GM23338 (cell line): ENCODE measurements around the gene CNTNAP4. TPM values are rescaled to one million over a fixed set of nuclear protein-coding genes. Genes with fewer than 3 reads are reported as not detected.
A peak's percentile ranks its signal among the peaks of the same experiment; 100 is the strongest.

Experiments used
- ATAC-seq: fragments of 200-7000 bp; cut with Tn5 transposase; 3 replicates; pipeline ENCODE4 v1.9.1; 2020
- DNase-seq: peaks from one replicate; pipeline ENCODE4 v3.0.0-alpha.2; 2015; ENCODE audit warnings: low spot score
- H2AFZ ChIP-seq: fragments of 200-600 bp; sonication (generic); 2 replicates; pipeline ENCODE4 v1.8.0; 2016; ENCODE audit warnings: antibody characterized with exemption, mild to moderate bottlenecking, moderate library complexity
- H3F3A ChIP-seq: fragments of 200-600 bp; sonication (generic); replicated peaks from 2 replicates; pipeline ENCODE4 v1.8.0; 2017; ENCODE audit warnings: antibody characterized with exemption, mixed run types, low read depth
- H3K27ac ChIP-seq: fragments of 200-600 bp; sonication (generic); 2 replicates; pipeline ENCODE4 v1.6.1; 2016; ENCODE audit warnings: low read depth
- H3K27me3 ChIP-seq: fragments of 200-600 bp; sonication (generic); 2 replicates; pipeline ENCODE4 v1.8.0; 2016; ENCODE audit warnings: mild to moderate bottlenecking, mixed run types, moderate library complexity; ENCODE audit not compliant: insufficient read depth
- H3K36me3 ChIP-seq: fragments of 200-600 bp; sonication (generic); 2 replicates; pipeline ENCODE4 v1.8.0; 2016; ENCODE audit warnings: mild to moderate bottlenecking; ENCODE audit not compliant: insufficient read depth
- H3K4me1 ChIP-seq: fragments of 200-600 bp; sonication (generic); 2 replicates; pipeline ENCODE4 v1.8.0; 2016; ENCODE audit warnings: mild to moderate bottlenecking, moderate library complexity; ENCODE audit not compliant: insufficient read depth
- H3K4me2 ChIP-seq: fragments of 200-600 bp; sonication (generic); 2 replicates; pipeline ENCODE4 v1.7.1; 2017; ENCODE audit warnings: mixed run types
- H3K4me3 ChIP-seq: fragments of 200-600 bp; sonication (generic); 2 replicates; pipeline ENCODE4 v1.6.1; 2016; ENCODE audit warnings: mixed run types
- H3K79me2 ChIP-seq: fragments of 200-600 bp; sonication (generic); replicated peaks from 2 replicates; pipeline ENCODE4 v1.8.0; 2017; ENCODE audit warnings: mild to moderate bottlenecking; ENCODE audit not compliant: insufficient read depth
- H3K9me2 ChIP-seq: fragments of 200-600 bp; sonication (generic); 2 replicates; pipeline ENCODE4 v1.8.0; 2017; ENCODE audit not compliant: insufficient read depth
- H4K20me1 ChIP-seq: fragments of 200-600 bp; sonication (generic); replicated peaks from 2 replicates; pipeline ENCODE4 v1.8.0; 2017; ENCODE audit warnings: mild to moderate bottlenecking; ENCODE audit not compliant: insufficient read depth
- H3K27ac Mint-ChIP-seq: 2 replicates; pipeline ENCODE4 v1.8.0; 2020; ENCODE audit warnings: inconsistent platforms, mild to moderate bottlenecking, moderate library complexity, mixed read lengths
- H3K27me3 Mint-ChIP-seq: 3 replicates; pipeline ENCODE4 v1.8.0; 2022; ENCODE audit warnings: low read depth, mild to moderate bottlenecking, moderate library complexity, mixed read lengths, inconsistent platforms; ENCODE audit not compliant: insufficient read depth, poor library complexity
- H3K36me3 Mint-ChIP-seq: 3 replicates; pipeline ENCODE4 v1.8.0; 2021; ENCODE audit warnings: low read depth, mild to moderate bottlenecking, inconsistent platforms, moderate library complexity, mixed read lengths
- H3K4me1 Mint-ChIP-seq: 3 replicates; pipeline ENCODE4 v1.8.0; 2020; ENCODE audit warnings: mild to moderate bottlenecking, inconsistent platforms, mixed read lengths
- H3K4me3 Mint-ChIP-seq: 3 replicates; pipeline ENCODE4 v1.8.0; 2021; ENCODE audit warnings: moderate library complexity, mild to moderate bottlenecking, inconsistent platforms, mixed read lengths
- H3K9me3 Mint-ChIP-seq: 3 replicates; pipeline ENCODE4 v1.8.0; 2020; ENCODE audit warnings: moderate library complexity, mild to moderate bottlenecking, inconsistent platforms, mixed read lengths
- EZH2 ChIP-seq: fragments of 200-600 bp; sonication (generic); IDR thresholded peaks from one replicate; pipeline ENCODE4 v1.8.0; 2017; ENCODE audit warnings: antibody characterized with exemption, mild to moderate bottlenecking, low read depth; ENCODE audit not compliant: unreplicated experiment
- EZH2phosphoT487 ChIP-seq: fragments of 200-600 bp; sonication (generic); IDR thresholded peaks from one replicate; pipeline ENCODE4 v1.8.1; 2018; ENCODE audit warnings: antibody characterized with exemption; ENCODE audit not compliant: unreplicated experiment
- JUNB ChIP-seq: IDR thresholded peaks from one replicate; pipeline ENCODE4 v1.6.1; 2016; ENCODE audit warnings: antibody characterized with exemption; ENCODE audit not compliant: unreplicated experiment
- NANOG ChIP-seq: IDR thresholded peaks from 2 replicates; pipeline ENCODE4 v1.6.1; 2016; ENCODE audit warnings: antibody characterized with exemption, borderline replicate concordance
- POLR2AphosphoS5 ChIP-seq: IDR thresholded peaks from 2 replicates; pipeline ENCODE4 v1.6.1; 2016; ENCODE audit warnings: antibody characterized with exemption, low read depth
- STAT1 ChIP-seq: IDR thresholded peaks from one replicate; pipeline ENCODE4 v1.6.1; 2016; ENCODE audit warnings: antibody characterized with exemption; ENCODE audit not compliant: unreplicated experiment
- ZNF114 ChIP-seq: fragments of 250-450 bp; sonication (Bioruptor Pico); IDR thresholded peaks from 2 replicates; pipeline ENCODE4 v1.5.0; 2020; ENCODE audit warnings: mild to moderate bottlenecking, moderate library complexity
- ZNF331 ChIP-seq: fragments of 250-450 bp; sonication (Bioruptor Pico); IDR thresholded peaks from 2 replicates; pipeline ENCODE4 v1.5.0; 2020; ENCODE audit warnings: low read depth, mild to moderate bottlenecking, moderate library complexity
- polyA plus RNA-seq: library from polyadenylated mRNA; unstranded; fragments of >200 nt; fragmentation: Nextera tagmentation; extraction: Ambion mirVana; gene quantifications from 2 replicates; pipeline ENCODE4 v1.2.1, GENCODE V29; 2016
- total RNA-seq: library from RNA; depleted of rRNA; stranded (reverse); fragments of >200 nt; shearing (Covaris generic); gene quantifications from 2 replicates; pipeline ENCODE4 v1.2.3, GENCODE V29; 2014
- TF ChIP-seq, protein P1 (sequence below): IDR thresholded peaks from one replicate; pipeline ENCODE4 v1.6.1; 2018; ENCODE audit warnings: antibody characterized with exemption; ENCODE audit not compliant: unreplicated experiment
- TF ChIP-seq, protein P2 (sequence below): fragments of 250-450 bp; sonication (Bioruptor Pico); IDR thresholded peaks from 2 replicates; pipeline ENCODE4 v1.5.0; 2020; ENCODE audit warnings: mild to moderate bottlenecking, moderate library complexity
- TF ChIP-seq, protein P3 (sequence below), 2 experiments: fragments of 200-600 bp in 1 of 2; sonication (generic) in 1 of 2; conservative IDR thresholded peaks; 2 replicates each; pipeline versions ENCODE4 v1.5.1 to v1.6.1; 2016 to 2017; ENCODE audit warnings: antibody characterized with exemption in 2 of 2, low read depth in 2 of 2, mild to moderate bottlenecking in 2 of 2, moderate library complexity in 1 of 2

The CNTNAP4 gene
- total and polyA plus RNA-seq, 2 experiments from 2014 or later, result not detected

DNA sequence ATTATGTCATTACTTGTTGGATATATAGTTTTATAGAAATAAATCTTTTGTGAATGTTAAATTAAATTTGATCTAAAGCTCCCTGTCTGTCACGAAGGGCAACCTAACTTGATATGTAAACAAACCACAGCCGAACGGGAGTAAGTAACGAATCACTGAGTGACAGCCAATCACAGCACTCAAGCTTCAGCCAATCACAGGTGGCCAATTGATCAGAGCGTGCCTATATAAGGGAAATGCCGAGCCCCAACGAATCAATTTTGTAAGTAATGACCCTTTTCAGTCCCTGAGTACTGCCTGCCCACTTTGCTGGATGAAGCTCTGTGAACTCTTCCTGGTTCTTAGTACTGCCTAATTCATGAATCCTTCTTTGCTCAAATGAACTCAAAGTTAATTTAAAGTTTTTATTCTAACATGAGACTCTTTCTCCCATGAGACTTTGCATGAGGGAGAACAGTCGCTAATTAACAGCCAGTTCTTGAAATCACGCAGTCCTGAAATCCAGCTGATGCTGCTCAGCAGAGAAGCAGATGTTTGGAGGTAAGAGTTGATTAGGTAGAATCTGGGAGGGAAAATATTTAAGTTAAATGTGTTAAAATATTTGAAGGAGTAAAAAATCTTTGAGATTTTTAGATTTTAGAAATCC lies 302.2 kb downstream of the CNTNAP4 start:
- TF ChIP-seq NANOG, result no peak
- ATAC-seq (no peak), DNase-seq (peak; percentile 23)
- Histone ChIP-seq H3K27ac (no peak overlapping the region), H3F3A (no peaks in the 10 kb centered on the region), H3K36me3 (no peaks in the 10 kb centered on the region), H3K27me3 (no peaks in the 10 kb centered on the region), H3K9me2 (0 out of 2 replicates have a peak, but pooled peaks cover 3% of the 10 kb centered on the region), H3K4me3 (no peak overlapping the region), H4K20me1 (no peaks in the 10 kb centered on the region), H2AFZ (no peak overlapping the region), H3K4me1 (no peaks in the 10 kb centered on the region), H3K4me2 (no peak overlapping the region), H3K79me2 (no peaks in the 10 kb centered on the region)
- peaks cover 3% of the 10 kb centered on the region for H3K27me3 Mint-ChIP-seq
- no peak overlapping the region for H3K27ac Mint-ChIP-seq
- H3K4me3 Mint-ChIP-seq, result no peak overlapping the region
- H3K9me3 Mint-ChIP-seq, result peaks cover 78% of the 10 kb centered on the region
- no peaks in the 10 kb centered on the region for H3K4me1 Mint-ChIP-seq
- 0 out of 3 replicates have a peak, but pooled peaks cover 8% of the 10 kb centered on the region for H3K36me3 Mint-ChIP-seq

DNA sequence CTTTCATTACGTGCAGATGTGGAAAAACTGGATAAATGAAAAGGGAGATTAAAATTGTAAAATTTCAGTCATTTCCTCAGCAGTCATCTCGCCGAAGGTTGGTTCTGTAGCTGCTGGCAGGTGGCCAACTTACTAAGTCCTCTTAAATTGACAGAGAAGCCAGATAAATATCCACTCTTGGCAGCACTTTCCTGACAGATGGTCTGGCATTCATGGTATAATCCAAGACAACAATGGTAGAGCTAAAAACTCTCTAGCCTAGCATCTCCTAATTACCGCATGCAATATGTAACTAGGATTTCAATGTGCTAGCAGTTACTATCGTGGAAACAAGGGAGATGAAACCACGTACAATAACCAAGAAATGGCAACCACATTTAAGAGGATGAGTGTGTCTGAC lies 306.3 kb downstream of the CNTNAP4 start:
- Histone ChIP-seq H3K27ac (no peak overlapping the region), H4K20me1 (no peaks in the 10 kb centered on the region), H3K9me2 (0 out of 2 replicates have a peak, but pooled peaks cover 3% of the 10 kb centered on the region), H3K4me2 (no peak overlapping the region), H3K4me3 (no peak overlapping the region), H3K79me2 (no peaks in the 10 kb centered on the region), H3K27me3 (no peaks in the 10 kb centered on the region), H3K4me1 (no peaks in the 10 kb centered on the region), H2AFZ (no peak overlapping the region), H3K36me3 (no peaks in the 10 kb centered on the region), H3F3A (no peaks in the 10 kb centered on the region)
- 0 out of 3 replicates have a peak, but pooled peaks cover 5% of the 10 kb centered on the region for H3K36me3 Mint-ChIP-seq
- H3K27ac Mint-ChIP-seq, result no peak overlapping the region
- no peaks in the 10 kb centered on the region for H3K27me3 Mint-ChIP-seq
- ATAC-seq (no peak), DNase-seq (no peak)
- H3K9me3 Mint-ChIP-seq, result peaks cover 71% of the 10 kb centered on the region
- H3K4me3 Mint-ChIP-seq, result no peak overlapping the region
- H3K4me1 Mint-ChIP-seq, result no peaks in the 10 kb centered on the region
- TF ChIP-seq, protein P1, sequence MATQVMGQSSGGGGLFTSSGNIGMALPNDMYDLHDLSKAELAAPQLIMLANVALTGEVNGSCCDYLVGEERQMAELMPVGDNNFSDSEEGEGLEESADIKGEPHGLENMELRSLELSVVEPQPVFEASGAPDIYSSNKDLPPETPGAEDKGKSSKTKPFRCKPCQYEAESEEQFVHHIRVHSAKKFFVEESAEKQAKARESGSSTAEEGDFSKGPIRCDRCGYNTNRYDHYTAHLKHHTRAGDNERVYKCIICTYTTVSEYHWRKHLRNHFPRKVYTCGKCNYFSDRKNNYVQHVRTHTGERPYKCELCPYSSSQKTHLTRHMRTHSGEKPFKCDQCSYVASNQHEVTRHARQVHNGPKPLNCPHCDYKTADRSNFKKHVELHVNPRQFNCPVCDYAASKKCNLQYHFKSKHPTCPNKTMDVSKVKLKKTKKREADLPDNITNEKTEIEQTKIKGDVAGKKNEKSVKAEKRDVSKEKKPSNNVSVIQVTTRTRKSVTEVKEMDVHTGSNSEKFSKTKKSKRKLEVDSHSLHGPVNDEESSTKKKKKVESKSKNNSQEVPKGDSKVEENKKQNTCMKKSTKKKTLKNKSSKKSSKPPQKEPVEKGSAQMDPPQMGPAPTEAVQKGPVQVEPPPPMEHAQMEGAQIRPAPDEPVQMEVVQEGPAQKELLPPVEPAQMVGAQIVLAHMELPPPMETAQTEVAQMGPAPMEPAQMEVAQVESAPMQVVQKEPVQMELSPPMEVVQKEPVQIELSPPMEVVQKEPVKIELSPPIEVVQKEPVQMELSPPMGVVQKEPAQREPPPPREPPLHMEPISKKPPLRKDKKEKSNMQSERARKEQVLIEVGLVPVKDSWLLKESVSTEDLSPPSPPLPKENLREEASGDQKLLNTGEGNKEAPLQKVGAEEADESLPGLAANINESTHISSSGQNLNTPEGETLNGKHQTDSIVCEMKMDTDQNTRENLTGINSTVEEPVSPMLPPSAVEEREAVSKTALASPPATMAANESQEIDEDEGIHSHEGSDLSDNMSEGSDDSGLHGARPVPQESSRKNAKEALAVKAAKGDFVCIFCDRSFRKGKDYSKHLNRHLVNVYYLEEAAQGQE, result no peak
- TF ChIP-seq EZH2phosphoT487, result no peak
- no peak for TF ChIP-seq ZNF331 (CRISPR knock-in tag)
- no peak for TF ChIP-seq JUNB
- no peak for TF ChIP-seq POLR2AphosphoS5
- TF ChIP-seq EZH2, result no peak
- TF ChIP-seq STAT1, result no peak
- TF ChIP-seq, protein P2, sequence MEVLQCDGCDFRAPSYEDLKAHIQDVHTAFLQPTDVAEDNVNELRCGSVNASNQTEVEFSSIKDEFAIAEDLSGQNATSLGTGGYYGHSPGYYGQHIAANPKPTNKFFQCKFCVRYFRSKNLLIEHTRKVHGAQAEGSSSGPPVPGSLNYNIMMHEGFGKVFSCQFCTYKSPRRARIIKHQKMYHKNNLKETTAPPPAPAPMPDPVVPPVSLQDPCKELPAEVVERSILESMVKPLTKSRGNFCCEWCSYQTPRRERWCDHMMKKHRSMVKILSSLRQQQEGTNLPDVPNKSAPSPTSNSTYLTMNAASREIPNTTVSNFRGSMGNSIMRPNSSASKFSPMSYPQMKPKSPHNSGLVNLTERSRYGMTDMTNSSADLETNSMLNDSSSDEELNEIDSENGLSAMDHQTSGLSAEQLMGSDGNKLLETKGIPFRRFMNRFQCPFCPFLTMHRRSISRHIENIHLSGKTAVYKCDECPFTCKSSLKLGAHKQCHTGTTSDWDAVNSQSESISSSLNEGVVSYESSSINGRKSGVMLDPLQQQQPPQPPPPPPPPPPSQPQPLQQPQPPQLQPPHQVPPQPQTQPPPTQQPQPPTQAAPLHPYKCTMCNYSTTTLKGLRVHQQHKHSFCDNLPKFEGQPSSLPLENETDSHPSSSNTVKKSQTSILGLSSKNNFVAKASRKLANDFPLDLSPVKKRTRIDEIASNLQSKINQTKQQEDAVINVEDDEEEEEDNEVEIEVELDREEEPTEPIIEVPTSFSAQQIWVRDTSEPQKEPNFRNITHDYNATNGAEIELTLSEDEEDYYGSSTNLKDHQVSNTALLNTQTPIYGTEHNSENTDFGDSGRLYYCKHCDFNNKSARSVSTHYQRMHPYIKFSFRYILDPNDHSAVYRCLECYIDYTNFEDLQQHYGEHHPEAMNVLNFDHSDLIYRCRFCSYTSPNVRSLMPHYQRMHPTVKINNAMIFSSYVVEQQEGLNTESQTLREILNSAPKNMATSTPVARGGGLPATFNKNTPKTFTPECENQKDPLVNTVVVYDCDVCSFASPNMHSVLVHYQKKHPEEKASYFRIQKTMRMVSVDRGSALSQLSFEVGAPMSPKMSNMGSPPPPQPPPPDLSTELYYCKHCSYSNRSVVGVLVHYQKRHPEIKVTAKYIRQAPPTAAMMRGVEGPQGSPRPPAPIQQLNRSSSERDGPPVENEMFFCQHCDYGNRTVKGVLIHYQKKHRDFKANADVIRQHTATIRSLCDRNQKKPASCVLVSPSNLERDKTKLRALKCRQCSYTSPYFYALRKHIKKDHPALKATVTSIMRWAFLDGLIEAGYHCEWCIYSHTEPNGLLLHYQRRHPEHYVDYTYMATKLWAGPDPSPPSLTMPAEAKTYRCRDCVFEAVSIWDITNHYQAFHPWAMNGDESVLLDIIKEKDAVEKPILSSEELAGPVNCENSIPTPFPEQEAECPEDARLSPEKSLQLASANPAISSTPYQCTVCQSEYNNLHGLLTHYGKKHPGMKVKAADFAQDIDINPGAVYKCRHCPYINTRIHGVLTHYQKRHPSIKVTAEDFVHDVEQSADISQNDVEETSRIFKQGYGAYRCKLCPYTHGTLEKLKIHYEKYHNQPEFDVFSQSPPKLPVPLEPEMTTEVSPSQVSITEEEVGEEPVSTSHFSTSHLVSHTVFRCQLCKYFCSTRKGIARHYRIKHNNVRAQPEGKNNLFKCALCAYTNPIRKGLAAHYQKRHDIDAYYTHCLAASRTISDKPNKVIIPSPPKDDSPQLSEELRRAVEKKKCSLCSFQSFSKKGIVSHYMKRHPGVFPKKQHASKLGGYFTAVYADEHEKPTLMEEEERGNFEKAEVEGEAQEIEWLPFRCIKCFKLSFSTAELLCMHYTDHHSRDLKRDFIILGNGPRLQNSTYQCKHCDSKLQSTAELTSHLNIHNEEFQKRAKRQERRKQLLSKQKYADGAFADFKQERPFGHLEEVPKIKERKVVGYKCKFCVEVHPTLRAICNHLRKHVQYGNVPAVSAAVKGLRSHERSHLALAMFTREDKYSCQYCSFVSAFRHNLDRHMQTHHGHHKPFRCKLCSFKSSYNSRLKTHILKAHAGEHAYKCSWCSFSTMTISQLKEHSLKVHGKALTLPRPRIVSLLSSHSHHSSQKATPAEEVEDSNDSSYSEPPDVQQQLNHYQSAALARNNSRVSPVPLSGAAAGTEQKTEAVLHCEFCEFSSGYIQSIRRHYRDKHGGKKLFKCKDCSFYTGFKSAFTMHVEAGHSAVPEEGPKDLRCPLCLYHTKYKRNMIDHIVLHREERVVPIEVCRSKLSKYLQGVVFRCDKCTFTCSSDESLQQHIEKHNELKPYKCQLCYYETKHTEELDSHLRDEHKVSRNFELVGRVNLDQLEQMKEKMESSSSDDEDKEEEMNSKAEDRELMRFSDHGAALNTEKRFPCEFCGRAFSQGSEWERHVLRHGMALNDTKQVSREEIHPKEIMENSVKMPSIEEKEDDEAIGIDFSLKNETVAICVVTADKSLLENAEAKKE, result no peak
- TF ChIP-seq, protein P3, sequence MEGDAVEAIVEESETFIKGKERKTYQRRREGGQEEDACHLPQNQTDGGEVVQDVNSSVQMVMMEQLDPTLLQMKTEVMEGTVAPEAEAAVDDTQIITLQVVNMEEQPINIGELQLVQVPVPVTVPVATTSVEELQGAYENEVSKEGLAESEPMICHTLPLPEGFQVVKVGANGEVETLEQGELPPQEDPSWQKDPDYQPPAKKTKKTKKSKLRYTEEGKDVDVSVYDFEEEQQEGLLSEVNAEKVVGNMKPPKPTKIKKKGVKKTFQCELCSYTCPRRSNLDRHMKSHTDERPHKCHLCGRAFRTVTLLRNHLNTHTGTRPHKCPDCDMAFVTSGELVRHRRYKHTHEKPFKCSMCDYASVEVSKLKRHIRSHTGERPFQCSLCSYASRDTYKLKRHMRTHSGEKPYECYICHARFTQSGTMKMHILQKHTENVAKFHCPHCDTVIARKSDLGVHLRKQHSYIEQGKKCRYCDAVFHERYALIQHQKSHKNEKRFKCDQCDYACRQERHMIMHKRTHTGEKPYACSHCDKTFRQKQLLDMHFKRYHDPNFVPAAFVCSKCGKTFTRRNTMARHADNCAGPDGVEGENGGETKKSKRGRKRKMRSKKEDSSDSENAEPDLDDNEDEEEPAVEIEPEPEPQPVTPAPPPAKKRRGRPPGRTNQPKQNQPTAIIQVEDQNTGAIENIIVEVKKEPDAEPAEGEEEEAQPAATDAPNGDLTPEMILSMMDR (conservative IDR thresholded peaks at IDR 0.05; ENCODE audit: low read depth in 2 of 2), result no peak
- no peak for TF ChIP-seq ZNF114 (CRISPR knock-in tag)
